ENCODE results near the gene AFTPH. TPM values are rescaled to one million over a fixed set of nuclear protein-coding genes. Genes with fewer than 3 reads are reported as not detected.

Gene AFTPH
- total RNA-seq, 1 experiment from 2014 or later, result 13.5 TPM

DNA sequence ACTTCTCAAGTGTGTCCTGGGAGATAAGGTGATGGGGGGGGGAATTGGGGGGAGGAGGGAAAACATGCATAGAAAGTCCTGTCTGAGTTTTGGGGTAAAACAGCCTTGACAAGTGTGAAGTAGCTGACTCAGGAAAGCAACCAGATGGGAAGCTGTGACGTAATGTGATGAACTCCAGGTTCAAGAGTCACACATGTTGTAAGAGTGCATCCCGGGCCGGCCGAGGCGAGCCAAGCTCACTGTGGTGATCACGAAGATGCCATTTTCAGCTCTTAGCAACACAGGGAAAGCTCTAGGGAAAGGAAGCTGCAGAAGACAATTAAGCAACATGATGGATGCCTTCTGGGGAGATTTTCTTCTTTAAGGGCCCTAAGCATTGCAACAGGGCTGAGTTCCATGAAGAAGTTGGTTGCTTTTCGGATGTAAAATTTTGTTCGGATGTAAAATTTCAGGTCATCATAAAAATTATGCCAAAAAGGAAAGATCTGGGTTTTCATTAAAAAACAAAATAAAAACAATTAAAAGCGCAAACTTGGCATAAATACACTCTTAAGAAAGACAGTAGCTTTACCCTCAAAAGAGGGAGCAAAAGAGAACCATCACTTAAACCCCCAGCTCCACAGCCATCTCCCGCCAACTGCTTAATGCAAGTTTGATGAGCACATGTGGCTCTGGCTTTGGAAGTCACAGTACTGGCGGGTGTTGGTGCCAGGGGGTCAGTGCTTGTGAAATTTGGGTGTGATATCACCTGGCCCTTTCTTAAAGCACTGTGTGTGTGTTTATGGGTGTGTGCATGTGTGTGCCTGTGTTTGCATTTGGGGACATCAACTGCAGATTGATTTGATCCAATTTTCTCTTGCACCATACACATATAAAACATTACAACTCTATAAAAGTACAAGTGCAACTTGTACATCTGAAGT, 110.5 kb downstream of the AFTPH start:
- Histone ChIP-seq H3K4me2 (ENCODE audit: insufficient read depth, insufficient read length, low read length) (no peak overlapping the region), H3K27me3 (ENCODE audit: insufficient read depth, low read length) (no peaks in the 10 kb centered on the region), H3K9me3 (ENCODE audit: control insufficient read depth, low read depth, low read length) (no peaks in the 10 kb centered on the region), H3K79me1 (ENCODE audit: insufficient read depth, low read depth, low read length, poor library complexity, severe bottlenecking) (peaks cover 2% of the 10 kb centered on the region), H3K4me1 (ENCODE audit: insufficient read depth, low read length) (no peaks in the 10 kb centered on the region), H4K20me1 (ENCODE audit: control insufficient read depth, insufficient read depth, insufficient read length) (no peaks in the 10 kb centered on the region), H3K18ac (ENCODE audit: insufficient read length, low read depth, low read length) (no peak overlapping the region), H2AK5ac (ENCODE audit: insufficient read length, low read length) (no peak overlapping the region), H3K56ac (ENCODE audit: insufficient read length, low read depth, low read length) (no peak overlapping the region), H2BK5ac (ENCODE audit: insufficient read length, low read length) (no peak overlapping the region), H2BK12ac (ENCODE audit: insufficient read length, low read depth, low read length) (no peak overlapping the region), H2BK20ac (ENCODE audit: low read depth, low read length, poor library complexity, severe bottlenecking) (no peak overlapping the region), H4K5ac (ENCODE audit: insufficient read length, low read depth, low read length) (no peak overlapping the region), H4K91ac (ENCODE audit: insufficient read length, low read depth, low read length) (no peak overlapping the region), H3K23ac (ENCODE audit: insufficient read length, low read depth, low read length) (no peak overlapping the region), H2BK120ac (ENCODE audit: low read depth, low read length, poor library complexity, severe bottlenecking) (no peak overlapping the region), H2AFZ (ENCODE audit: low read length) (no peak overlapping the region), H3K27ac (ENCODE audit: insufficient read length, low read depth, low read length) (no peak overlapping the region), H3K9ac (ENCODE audit: extremely low read depth, insufficient read length, low read length) (no peak overlapping the region), H3K14ac (ENCODE audit: insufficient read depth, low read length) (no peak overlapping the region), H3T11ph (ENCODE audit: low read length) (no peak overlapping the region), H3K4ac (ENCODE audit: low read depth, low read length) (no peak overlapping the region), H2BK15ac (ENCODE audit: low read depth, low read length) (no peak overlapping the region), H3K23me2 (ENCODE audit: insufficient read length, low read depth, low read length, poor library complexity, severe bottlenecking) (no peaks in the 10 kb centered on the region), H4K8ac (replicated peaks; ENCODE audit: insufficient read length, low read depth, low read length) (no peak overlapping the region), H3K79me2 (ENCODE audit: insufficient read depth, low read length) (no peaks in the 10 kb centered on the region)
- no peak overlapping the region for H3K4me3 Mint-ChIP-seq
- H3K36me3 Mint-ChIP-seq (ENCODE audit: insufficient read depth in 1 of 3, low read depth in 3 of 3), result peaks cover 6 to 23% (median 14%) of the 10 kb centered on the region in 3 experiments; a peak in 6 of 7 replicates
- no peaks in the 10 kb centered on the region for H3K9me3 Mint-ChIP-seq
- no peak for DNase-seq
- no CpG with 5 or more reads among the region's 11 CpGs for WGBS (ENCODE audit: extremely low coverage, insufficient read length, low lambda C conversion rate)
- peaks cover 37 to 42% of the 10 kb centered on the region in 2 experiments for H3K4me1 Mint-ChIP-seq
- H3K27ac Mint-ChIP-seq, result no peak overlapping the region
- peaks cover under 1% of the 10 kb centered on the region; the same call in 1 of the 2 replicates for H3K27me3 Mint-ChIP-seq (ENCODE audit: low read depth)
- TF ChIP-seq, protein P1, sequence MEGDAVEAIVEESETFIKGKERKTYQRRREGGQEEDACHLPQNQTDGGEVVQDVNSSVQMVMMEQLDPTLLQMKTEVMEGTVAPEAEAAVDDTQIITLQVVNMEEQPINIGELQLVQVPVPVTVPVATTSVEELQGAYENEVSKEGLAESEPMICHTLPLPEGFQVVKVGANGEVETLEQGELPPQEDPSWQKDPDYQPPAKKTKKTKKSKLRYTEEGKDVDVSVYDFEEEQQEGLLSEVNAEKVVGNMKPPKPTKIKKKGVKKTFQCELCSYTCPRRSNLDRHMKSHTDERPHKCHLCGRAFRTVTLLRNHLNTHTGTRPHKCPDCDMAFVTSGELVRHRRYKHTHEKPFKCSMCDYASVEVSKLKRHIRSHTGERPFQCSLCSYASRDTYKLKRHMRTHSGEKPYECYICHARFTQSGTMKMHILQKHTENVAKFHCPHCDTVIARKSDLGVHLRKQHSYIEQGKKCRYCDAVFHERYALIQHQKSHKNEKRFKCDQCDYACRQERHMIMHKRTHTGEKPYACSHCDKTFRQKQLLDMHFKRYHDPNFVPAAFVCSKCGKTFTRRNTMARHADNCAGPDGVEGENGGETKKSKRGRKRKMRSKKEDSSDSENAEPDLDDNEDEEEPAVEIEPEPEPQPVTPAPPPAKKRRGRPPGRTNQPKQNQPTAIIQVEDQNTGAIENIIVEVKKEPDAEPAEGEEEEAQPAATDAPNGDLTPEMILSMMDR (conservative IDR thresholded peaks at IDR 0.05), result no peak

Data from H9 (cell line).